AG08395 (cell line): ENCODE results near the gene SOWAHC.
"Not testable (repeated sequence)": the region's sequence is repeated elsewhere in the genome, so short reads cannot be mapped to it uniquely, and the experiment has no call there.

Experiments
- DNase-seq: peaks from one replicate; pipeline ENCODE4 v3.0.0; 2012; ENCODE audit warnings: mixed read lengths, low spot score

The SOWAHC gene

GRCh38 chr2:109615637-109616144 is 1.5 kb downstream of the SOWAHC start:
- no peak for DNase-seq

GRCh38 chr2:109616184-109616583 is 2.0 kb downstream of the SOWAHC start:
- DNase-seq, result no peak

GRCh38 chr2:109619032-109619615 is 5.0 kb downstream of the SOWAHC start:
- no peak for DNase-seq

DNA sequence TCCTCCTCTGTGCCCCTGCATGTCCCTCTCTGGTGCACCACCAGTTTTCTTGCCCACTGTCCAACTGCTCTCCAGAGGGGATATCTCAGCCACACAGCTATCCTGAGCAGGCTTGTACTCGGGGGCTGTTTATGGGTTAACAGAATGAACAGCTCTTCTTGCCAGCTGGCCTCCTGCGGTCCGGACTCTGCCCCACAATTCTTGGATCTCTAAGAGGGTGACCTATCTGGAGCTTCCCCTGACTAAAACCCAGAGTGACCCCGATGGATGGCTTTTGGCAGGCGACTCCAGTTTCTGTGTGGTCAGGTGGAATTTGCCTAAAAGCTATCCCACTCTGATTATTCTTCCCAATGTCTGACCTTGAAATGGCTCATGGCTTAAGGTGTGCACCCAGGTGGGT is 9.1 kb downstream of the SOWAHC start:
- no peak for DNase-seq

- DNase-seq, result no peak
Observed at GRCh38 chr2:109623923-109624322, 9.8 kb downstream of the SOWAHC start.

- DNase-seq, result no peak
Observed at GRCh38 chr2:109624339-109624738, 10.2 kb downstream of the SOWAHC start.

DNA sequence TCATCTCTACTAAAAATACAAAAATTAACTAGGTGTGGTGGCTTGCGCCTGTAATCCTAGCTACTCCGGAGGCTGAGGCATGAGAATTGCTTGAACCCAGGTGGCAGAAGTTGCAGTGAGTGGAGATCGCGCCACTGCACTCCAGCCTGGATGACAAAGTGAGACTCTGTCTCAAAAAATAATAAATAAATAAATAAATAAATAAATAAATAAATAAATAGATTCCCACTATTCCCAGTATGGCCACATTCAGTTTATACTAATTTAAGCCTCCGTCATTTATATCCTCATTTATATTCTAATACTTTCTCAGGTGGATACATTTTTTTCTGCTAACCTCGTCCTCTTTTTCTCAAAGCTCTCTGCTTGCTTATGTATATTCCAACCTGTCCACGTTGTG is 14.2 kb downstream of the SOWAHC start:
- not testable (repeated sequence) for DNase-seq

GRCh38 chr2:109629867-109630266 is 15.7 kb downstream of the SOWAHC start:
- no peak for DNase-seq

DNA sequence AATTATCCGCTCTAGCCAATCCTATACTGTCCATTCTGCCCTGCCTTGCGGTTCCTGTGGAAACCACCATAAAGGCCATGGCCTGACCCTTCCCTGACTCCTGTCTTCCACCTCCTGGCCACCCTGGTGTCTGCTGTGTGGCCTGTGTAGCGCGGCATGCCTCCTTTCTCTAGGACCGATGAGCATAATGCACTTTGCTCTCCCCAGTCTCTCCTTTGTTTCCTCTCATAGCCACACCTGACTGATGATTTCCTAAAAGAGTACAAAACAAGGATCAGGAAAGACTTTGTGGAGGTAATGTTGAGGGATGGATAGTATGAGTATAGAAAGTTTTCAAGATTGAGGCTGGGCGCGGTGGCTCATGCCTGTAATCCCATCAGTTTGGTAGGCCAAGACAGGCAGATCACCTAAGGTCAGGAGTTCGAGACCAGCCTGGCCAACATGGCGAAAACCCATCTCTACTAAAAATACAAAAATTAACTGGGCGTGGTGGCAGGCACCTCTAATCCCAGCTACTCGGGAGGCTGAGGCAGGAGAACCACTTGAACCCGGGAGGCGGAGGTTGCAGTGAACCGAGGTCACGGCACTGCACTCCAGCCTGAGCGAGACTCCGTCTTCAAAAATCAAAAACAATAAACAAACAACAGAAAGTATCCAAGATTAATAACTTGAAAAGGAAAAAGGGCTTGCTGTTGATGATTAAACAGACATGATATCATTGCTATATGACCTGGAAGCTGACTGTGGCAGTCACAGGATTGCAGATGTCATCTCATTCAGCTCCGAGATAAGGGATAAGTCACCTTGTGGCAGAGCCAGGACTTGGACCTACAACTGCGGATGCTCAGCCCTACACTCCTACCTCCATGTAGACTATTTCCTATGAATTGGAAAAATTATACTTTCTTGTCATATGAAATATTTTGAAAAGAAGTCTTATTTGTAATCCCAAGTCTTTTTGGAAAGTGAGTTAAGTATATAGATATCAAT is 16.6 kb downstream of the SOWAHC start:
- no peak for DNase-seq

DNA sequence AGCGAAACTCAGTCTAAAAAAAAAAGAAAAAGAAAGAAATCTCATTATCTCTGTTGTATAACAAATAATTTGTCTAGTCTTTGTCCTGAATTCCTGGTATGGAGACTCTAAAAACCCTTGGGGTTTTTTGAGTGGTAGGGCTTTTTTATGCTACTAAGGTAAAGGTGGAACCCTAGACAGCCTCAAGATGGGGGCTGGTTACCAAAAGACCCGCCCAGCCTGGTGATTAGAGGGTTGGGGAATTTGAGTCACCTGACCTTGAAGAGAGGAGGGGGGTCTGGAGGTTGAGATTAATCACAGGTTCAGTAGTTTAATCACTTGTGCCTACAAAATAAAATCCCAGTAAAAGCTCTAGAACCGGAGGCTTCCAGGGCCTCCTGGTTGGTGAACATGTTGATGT is 17.6 kb downstream of the SOWAHC start:
- DNase-seq, result no peak

- DNase-seq, result no peak
Observed at GRCh38 chr2:109632158-109632789, 18.1 kb downstream of the SOWAHC start.

DNA sequence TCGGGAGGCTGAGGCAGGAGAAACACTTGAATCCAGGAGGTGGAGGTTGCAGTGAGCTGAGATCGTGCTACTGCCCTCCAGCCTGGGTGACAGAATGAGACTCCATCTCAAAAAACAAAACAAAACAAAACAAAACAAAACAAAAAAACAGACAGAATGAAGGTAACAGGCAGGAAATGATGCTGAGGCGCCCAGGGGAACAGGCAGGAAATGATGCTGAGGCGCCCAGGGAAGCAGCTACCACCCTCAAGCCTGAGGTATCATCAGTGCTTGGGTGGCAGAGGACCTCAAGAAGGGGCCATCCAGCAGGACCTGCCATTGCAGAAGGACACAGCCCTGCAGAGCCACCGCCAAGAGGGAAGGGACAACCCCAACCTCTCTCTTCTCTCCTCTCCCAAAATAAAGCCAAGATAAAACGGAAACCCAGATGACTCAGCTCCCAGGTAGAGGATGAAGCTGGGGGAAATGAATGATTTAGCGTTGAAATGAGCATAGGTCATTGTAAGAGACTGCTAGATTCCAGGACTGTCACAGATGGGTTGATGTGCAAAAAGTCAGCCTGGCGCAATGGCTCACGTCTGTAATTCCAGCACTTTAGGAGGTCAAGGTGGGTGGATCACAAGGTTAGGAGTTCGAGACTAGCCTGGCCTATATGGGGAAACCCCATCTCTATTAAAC is 19.3 kb downstream of the SOWAHC start:
- no peak for DNase-seq

DNA sequence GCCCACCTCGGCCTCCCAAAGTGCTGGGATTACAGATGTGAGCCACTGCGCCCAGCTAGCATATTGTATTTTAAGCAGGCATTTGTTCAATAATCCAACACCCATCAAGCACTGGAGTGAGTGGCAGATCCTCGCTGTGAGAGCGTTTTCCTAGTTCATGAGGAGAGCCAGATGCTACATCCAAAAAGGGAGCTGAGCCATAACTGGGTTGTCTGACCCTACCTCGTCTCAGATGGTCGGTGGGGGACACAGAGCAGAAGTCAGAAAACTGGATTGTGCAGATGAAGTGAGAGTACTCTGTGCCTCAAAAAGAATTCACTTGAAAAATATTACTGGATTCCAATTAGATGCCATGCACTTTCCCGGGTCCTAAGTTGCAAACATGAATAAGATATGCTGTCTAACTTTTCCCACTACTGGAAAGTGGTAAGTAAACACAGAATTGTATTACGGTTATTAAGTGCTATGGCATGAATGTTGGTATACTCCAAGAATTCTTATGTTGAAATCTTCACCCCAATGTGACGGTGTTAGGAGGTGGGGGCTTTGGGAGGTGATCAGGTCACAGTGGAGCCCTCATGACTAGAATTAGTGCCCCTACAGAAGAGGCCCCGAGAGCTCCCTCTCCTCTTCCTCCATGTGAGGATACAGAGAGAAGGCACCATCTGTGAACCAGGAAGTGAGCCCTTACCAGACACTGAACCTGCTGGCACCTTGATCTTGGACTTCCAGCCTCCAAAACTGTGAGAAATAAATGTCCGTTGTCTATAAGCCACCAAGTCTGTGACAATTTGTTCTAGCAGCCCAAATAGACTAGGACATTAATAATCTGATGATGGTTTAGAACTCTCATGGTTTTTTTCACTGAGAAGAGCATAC is 21.5 kb downstream of the SOWAHC start:
- DNase-seq, result no peak

GRCh38 chr2:109636317-109636716 is 22.2 kb downstream of the SOWAHC start:
- DNase-seq, result no peak

GRCh38 chr2:109637749-109638570 is 23.8 kb downstream of the SOWAHC start:
- DNase-seq, result no peak

- DNase-seq, result no peak
Observed at GRCh38 chr2:109638795-109639194, 24.6 kb downstream of the SOWAHC start.

DNA sequence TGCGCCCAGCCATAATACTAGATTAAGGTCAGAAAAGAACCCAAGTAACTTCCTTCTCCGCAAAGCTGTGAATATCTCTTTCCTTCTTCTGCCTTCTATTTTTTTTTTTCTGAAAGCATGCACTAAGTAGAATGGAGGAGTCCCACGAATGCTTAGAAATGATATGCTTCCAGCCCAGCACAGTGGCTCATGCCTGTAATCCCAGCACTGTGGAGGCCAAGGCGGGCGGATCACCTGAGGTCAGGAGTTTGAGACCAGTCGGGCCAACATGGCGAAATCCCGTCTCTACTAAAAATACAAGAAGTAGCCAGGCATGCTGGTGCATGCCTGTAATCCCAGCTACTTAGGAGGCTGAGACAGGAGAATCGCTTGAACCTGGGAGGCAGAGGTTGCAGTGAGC is 25.8 kb downstream of the SOWAHC start:
- not testable (repeated sequence) for DNase-seq

- DNase-seq, result no peak
Observed at GRCh38 chr2:109644571-109645275, 30.6 kb downstream of the SOWAHC start.

DNA sequence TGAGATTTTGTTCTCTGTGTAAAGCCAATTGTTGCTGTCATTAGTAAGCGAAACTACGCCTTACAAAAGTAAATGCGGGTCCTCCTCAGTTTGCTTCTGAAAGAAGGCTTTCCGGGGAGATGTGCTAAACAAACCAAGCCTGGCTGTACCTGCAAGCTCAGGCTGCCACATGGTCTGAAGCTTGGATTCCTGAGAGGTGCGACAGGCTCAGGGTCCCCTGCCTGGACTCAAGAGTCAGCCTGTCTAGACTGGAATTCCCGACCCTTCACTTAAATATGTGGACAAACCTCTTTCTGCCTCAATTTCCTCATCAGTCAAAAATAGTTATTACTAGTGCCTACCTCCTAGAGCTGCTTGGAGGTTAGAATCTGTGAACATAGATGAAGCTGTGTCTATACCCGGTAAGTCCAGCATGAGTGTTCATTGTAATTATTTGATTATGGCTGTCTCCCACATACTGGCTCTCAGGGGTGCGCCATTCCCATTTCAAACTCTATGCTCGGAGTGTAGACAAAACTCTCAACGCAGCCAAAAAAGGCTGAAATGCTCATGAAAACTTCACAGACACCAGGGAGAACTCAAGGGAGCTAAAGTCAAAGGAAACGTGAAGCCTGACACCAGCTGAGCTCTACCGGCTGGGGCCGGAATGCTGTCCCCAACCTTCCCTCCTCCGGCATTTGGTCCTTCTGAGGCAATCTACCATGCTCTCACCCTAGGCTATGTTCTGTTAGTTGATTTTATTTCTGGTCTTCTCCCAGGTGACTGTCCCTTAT is 31.4 kb downstream of the SOWAHC start:
- no peak for DNase-seq
